ENCODE results near the gene BNC2. TPM values are rescaled to one million over a fixed set of nuclear protein-coding genes. Genes with fewer than 3 reads are reported as not detected.
"Not testable (repeated sequence)": the region's sequence is repeated elsewhere in the genome, so short reads cannot be mapped to it uniquely, and the experiment has no call there.

BNC2 gene
- total RNA-seq, 2 donors from 2014 or later = 0.99 to 1.8 TPM

DNA sequence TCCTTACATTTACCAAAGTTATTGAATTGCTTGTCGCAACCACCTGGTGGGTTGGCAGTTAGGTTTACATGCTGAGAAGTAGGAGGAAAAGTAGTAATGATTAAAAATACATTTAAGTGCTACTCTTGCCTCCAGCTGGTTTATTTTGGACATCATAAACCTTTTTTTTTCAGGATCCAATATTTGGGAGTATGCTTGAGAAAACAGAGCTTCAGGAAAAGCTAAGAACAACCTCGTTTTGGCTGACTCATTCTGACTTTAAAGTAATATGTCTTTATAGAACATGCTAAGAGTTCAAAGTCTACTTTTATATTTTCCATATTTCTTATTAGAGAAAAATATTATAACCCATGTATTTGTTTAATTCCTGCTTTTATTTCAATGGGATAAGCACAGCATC is 41.7 kb upstream of the BNC2 start:
- Histone ChIP-seq H3K36me3 (replicated peaks in 1 of 2; ENCODE audit: insufficient read depth in 1 of 2, low read depth in 2 of 2) (no peaks in the 10 kb centered on the region), H3K27me3 (no peaks in the 10 kb centered on the region), H3K4me3 (no peak overlapping the region), H3K27ac (no peak overlapping the region), H3K9me3 (no peaks in the 10 kb centered on the region), H3K4me1 (no peaks in the 10 kb centered on the region)
- TF ChIP-seq, protein P1, sequence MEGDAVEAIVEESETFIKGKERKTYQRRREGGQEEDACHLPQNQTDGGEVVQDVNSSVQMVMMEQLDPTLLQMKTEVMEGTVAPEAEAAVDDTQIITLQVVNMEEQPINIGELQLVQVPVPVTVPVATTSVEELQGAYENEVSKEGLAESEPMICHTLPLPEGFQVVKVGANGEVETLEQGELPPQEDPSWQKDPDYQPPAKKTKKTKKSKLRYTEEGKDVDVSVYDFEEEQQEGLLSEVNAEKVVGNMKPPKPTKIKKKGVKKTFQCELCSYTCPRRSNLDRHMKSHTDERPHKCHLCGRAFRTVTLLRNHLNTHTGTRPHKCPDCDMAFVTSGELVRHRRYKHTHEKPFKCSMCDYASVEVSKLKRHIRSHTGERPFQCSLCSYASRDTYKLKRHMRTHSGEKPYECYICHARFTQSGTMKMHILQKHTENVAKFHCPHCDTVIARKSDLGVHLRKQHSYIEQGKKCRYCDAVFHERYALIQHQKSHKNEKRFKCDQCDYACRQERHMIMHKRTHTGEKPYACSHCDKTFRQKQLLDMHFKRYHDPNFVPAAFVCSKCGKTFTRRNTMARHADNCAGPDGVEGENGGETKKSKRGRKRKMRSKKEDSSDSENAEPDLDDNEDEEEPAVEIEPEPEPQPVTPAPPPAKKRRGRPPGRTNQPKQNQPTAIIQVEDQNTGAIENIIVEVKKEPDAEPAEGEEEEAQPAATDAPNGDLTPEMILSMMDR (IDR thresholded peaks at IDR 0.05) = no peak
- TF ChIP-seq POLR2A (IDR thresholded peaks at IDR 0.05) = no peak
- intact Hi-C loops (cut with DNase I) = no loop called here
- 54 to 55% methylated on average over 2 of the region's 2 CpGs for WGBS, 2 donors
- ATAC-seq = no peak
- DNase-seq = no peak

DNA sequence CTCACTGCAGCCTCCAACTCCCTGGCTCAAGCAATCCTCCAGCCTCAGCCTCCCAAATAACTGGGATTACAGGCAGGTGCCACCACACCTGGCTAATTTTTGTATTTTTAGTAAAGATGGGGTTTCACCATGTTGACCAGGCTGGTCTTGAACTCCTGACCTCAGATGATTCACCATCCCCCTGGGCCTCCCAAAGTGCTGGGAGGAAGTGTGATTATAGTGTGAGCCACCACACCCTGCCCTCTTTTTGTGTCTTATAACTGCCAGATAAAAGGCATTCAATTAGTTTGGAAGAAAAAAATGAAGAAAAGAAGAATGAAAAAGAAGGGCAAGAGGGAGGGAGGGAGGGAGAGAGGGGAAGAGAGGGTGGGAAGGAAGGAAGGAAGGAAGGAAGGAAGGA is 37.7 kb upstream of the BNC2 start:
- DNase-seq; H3K4me1 ChIP-seq; H3K4me3 ChIP-seq; H3K27ac ChIP-seq; H3K36me3 ChIP-seq (replicated peaks in 1 of 2; ENCODE audit: insufficient read depth in 1 of 2, low read depth in 2 of 2); ATAC-seq; intact Hi-C loops (cut with DNase I); H3K9me3 ChIP-seq; H3K27me3 ChIP-seq: not testable (repeated sequence)

GRCh38 chr9:16904655-16905054 is 34.2 kb upstream of the BNC2 start:
- H3K4me1 ChIP-seq = no peaks in the 10 kb centered on the region
- no peak overlapping the region for H3K27ac ChIP-seq
- no peaks in the 10 kb centered on the region for H3K36me3 ChIP-seq (replicated peaks in 1 of 2; ENCODE audit: insufficient read depth in 1 of 2, low read depth in 2 of 2)
- H3K4me3 ChIP-seq = no peak overlapping the region
- no peaks in the 10 kb centered on the region for H3K27me3 ChIP-seq
- H3K9me3 ChIP-seq = no peaks in the 10 kb centered on the region
- DNase-seq (no peak), ATAC-seq (no peak)
- intact Hi-C loops (cut with DNase I) = no loop called here
- TF ChIP-seq, protein P1 (IDR thresholded peaks at IDR 0.05) = no peak
- no peak for TF ChIP-seq POLR2A (IDR thresholded peaks at IDR 0.05)
- 58 to 59% methylated on average over 4 of the region's 4 CpGs for WGBS, 2 donors

DNA sequence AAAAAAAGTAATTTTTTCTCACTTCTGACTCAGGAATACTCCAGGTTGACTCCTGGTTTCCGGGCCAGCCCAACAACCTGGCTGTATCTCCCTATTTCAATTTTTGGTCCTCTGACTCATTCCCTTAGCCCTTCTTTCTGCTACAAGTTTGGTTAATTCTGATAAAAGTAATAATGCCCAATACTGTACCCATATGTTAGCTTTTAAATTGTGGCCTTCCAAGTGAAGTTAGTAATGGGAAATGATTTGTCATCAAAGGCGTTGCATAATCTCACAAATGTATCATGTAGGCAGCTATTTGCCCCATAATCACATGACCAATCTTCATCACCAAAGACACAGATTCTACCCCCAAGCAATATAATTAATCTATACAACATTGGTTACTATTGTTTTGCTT is 31.1 kb upstream of the BNC2 start:
- H3K27me3 ChIP-seq = no peaks in the 10 kb centered on the region
- no peaks in the 10 kb centered on the region for H3K9me3 ChIP-seq
- no peak overlapping the region for H3K27ac ChIP-seq
- TF ChIP-seq POLR2A (IDR thresholded peaks at IDR 0.05) = no peak
- TF ChIP-seq, protein P1 (IDR thresholded peaks at IDR 0.05) = no peak
- H3K36me3 ChIP-seq (replicated peaks in 1 of 2; ENCODE audit: insufficient read depth in 1 of 2, low read depth in 2 of 2) = no peaks in the 10 kb centered on the region
- WGBS, 2 donors = 81 to 89% methylated on average over 2 of the region's 2 CpGs
- intact Hi-C loops (cut with DNase I) = no loop called here
- ATAC-seq = no peak
- DNase-seq = no peak
- no peaks in the 10 kb centered on the region for H3K4me1 ChIP-seq
- H3K4me3 ChIP-seq = no peak overlapping the region

DNA sequence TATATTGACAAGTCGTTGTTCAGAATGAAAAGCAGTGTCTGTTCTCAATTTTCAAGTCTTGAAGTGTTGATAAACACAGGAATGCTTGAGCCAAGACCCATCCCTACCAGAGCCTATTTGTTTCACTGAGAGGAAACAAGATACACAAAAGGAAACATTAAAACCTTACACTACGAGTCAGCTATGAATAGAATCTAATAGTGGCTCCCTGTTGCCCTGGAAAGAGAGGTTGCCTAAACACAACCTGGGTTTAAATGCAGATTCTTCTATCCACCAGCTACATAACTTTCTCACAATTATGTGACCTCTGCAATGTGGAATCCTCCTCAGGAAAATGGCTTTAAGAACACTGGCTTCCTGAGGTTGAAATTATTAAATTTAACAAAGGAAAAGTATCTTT is 29.1 kb upstream of the BNC2 start:
- H3K36me3 ChIP-seq (replicated peaks in 1 of 2; ENCODE audit: insufficient read depth in 1 of 2, low read depth in 2 of 2) = no peaks in the 10 kb centered on the region
- 14 to 18% methylated on average over 2 of the region's 2 CpGs for WGBS, 2 donors
- DNase-seq (no peak), ATAC-seq (no peak)
- no peaks in the 10 kb centered on the region for H3K27me3 ChIP-seq
- H3K4me3 ChIP-seq = no peak overlapping the region
- no peaks in the 10 kb centered on the region for H3K4me1 ChIP-seq
- H3K27ac ChIP-seq = no peak overlapping the region
- intact Hi-C loops (cut with DNase I) = no loop called here
- no peaks in the 10 kb centered on the region for H3K9me3 ChIP-seq
- TF ChIP-seq, protein P1 (IDR thresholded peaks at IDR 0.05) = no peak
- no peak for TF ChIP-seq POLR2A (IDR thresholded peaks at IDR 0.05)
